Ramos (cell line): Measurements from ENCODE around the gene DTD2.
"Not testable (repeated sequence)": the region's sequence is repeated elsewhere in the genome, so short reads cannot be mapped to it uniquely, and the experiment has no call there.

Source experiments
- in situ Hi-C: fragments of 300-500 bp; cut with MboI; formaldehyde crosslinking; loops from one replicate; pipeline ENCODE4 v1.14.3; 2022; ENCODE audit warnings: low sequenced_read_pairs; ENCODE audit not compliant: unreplicated experiment

The DTD2 gene

GRCh38 chr14:31456841-31457664 lies at the start of gene DTD2:
TSS of gene DTD2 (minus strand) at chr14:31457506. CDS start at chr14:31457393, 113 bp downstream.
- in situ Hi-C loops = no loop called here

GRCh38 chr14:31505411-31505810 lies 48.1 kb upstream of the DTD2 start:
- in situ Hi-C loops = loop anchor here (25.0 kb wide), 1 partner anchor 557 kb away; no protein-coding TSS in a partner anchor

GRCh38 chr14:31501870-31502269 lies 44.6 kb upstream of the DTD2 start:
- in situ Hi-C loops = loop anchor here (25.0 kb wide), 1 partner anchor 560 kb away; no protein-coding TSS in a partner anchor

GRCh38 chr14:31492759-31493498 lies 35.6 kb upstream of the DTD2 start:
- in situ Hi-C loops = no loop called here

- in situ Hi-C loops = no loop called here
These were observed 32.4 kb upstream of the DTD2 start for GRCh38 chr14:31489691-31490090.

- in situ Hi-C loops = no loop called here
These were observed 30.6 kb upstream of the DTD2 start, which contains the start of gene GPR33 for GRCh38 chr14:31487886-31488285. TSS of gene GPR33 (minus strand) at chr14:31488039. CDS start at chr14:31483965, 4,074 bp downstream.

GRCh38 chr14:31486764-31487163 lies 29.5 kb upstream of the DTD2 start:
- in situ Hi-C loops = no loop called here

GRCh38 chr14:31484754-31485153 lies 27.4 kb upstream of the DTD2 start:
- in situ Hi-C loops = no loop called here

GRCh38 chr14:31480156-31480555 lies 22.9 kb upstream of the DTD2 start:
- in situ Hi-C loops = no loop called here

- in situ Hi-C loops = no loop called here
These were observed 21.7 kb upstream of the DTD2 start for GRCh38 chr14:31479027-31479426.

GRCh38 chr14:31477248-31477647 lies 19.9 kb upstream of the DTD2 start:
- in situ Hi-C loops = no loop called here

- in situ Hi-C loops = no loop called here
These were observed 19.0 kb upstream of the DTD2 start for GRCh38 chr14:31476131-31476866.

- in situ Hi-C loops = no loop called here
These were observed 9.2 kb upstream of the DTD2 start for GRCh38 chr14:31466554-31466953.

- in situ Hi-C loops = no loop called here
These were observed 7.8 kb upstream of the DTD2 start for GRCh38 chr14:31465111-31465510.

- in situ Hi-C loops = not testable (repeated sequence)
These were observed 5.1 kb upstream of the DTD2 start for GRCh38 chr14:31462450-31462849.

- in situ Hi-C loops = no loop called here
These were observed 4.2 kb upstream of the DTD2 start for GRCh38 chr14:31461545-31461944.

- in situ Hi-C loops = no loop called here
These were observed 656 bp upstream of the DTD2 start for GRCh38 chr14:31457665-31458659.

GRCh38 chr14:31449971-31450610 lies 7.2 kb downstream of the DTD2 start:
- in situ Hi-C loops = no loop called here

- in situ Hi-C loops = no loop called here
These were observed 8.2 kb downstream of the DTD2 start for GRCh38 chr14:31449136-31449535.
